HEK293T (cell line): ENCODE measurements around the gene NR4A2.

Source experiments
- ARNT ChIP-seq: fragments of 450-650 bp; IDR thresholded peaks from 2 replicates; pipeline ENCODE4 v1.6.1; 2017; ENCODE audit warnings: mild to moderate bottlenecking
- BHLHE40 ChIP-seq: fragments of 450-650 bp; IDR thresholded peaks from 2 replicates; pipeline ENCODE4 v1.6.1; 2016; ENCODE audit warnings: mild to moderate bottlenecking, moderate library complexity, borderline replicate concordance
- CTBP1 ChIP-seq: fragments of 450-650 bp; IDR thresholded peaks from 2 replicates; pipeline ENCODE4 v1.6.1; 2016; ENCODE audit warnings: borderline replicate concordance
- ELF4 ChIP-seq: fragments of 450-650 bp; IDR thresholded peaks from 2 replicates; pipeline ENCODE4 v1.6.1; 2017; ENCODE audit warnings: antibody characterized with exemption
- FOXA1 ChIP-seq: fragments of 450-650 bp; IDR thresholded peaks from 2 replicates; pipeline ENCODE4 v1.6.1; 2016; ENCODE audit warnings: mild to moderate bottlenecking
- FOXK2 ChIP-seq: fragments of 450-650 bp; IDR thresholded peaks from 2 replicates; pipeline ENCODE4 v1.6.1; 2016; ENCODE audit warnings: mild to moderate bottlenecking
- FOXM1 ChIP-seq: fragments of 450-650 bp; IDR thresholded peaks from 2 replicates; pipeline ENCODE4 v1.6.1; 2017; ENCODE audit warnings: mild to moderate bottlenecking, borderline replicate concordance
- HDGF ChIP-seq: fragments of 450-650 bp; IDR thresholded peaks from 2 replicates; pipeline ENCODE4 v1.6.1; 2017; ENCODE audit warnings: antibody characterized with exemption, borderline replicate concordance
- LEF1 ChIP-seq: fragments of 450-650 bp; IDR thresholded peaks from 2 replicates; pipeline ENCODE4 v1.6.1; 2017; ENCODE audit warnings: mild to moderate bottlenecking, borderline replicate concordance
- NFRKB ChIP-seq: fragments of 450-650 bp; IDR thresholded peaks from 2 replicates; pipeline ENCODE4 v1.6.1; 2016; ENCODE audit warnings: mild to moderate bottlenecking, moderate library complexity
- PKNOX1 ChIP-seq: fragments of 450-650 bp; IDR thresholded peaks from 2 replicates; pipeline ENCODE4 v1.6.1; 2016
- SP1 ChIP-seq: fragments of 450-650 bp; IDR thresholded peaks from 2 replicates; pipeline ENCODE4 v1.6.1; 2017
- SUZ12 ChIP-seq: fragments of 450-650 bp; IDR thresholded peaks from 2 replicates; pipeline ENCODE4 v1.6.1; 2016; ENCODE audit warnings: mild to moderate bottlenecking
- TARDBP ChIP-seq: fragments of 450-650 bp; IDR thresholded peaks from 2 replicates; pipeline ENCODE4 v1.6.1; 2016

- TF ChIP-seq SP1, result no peak
- TF ChIP-seq PKNOX1, result no peak
- no peak for TF ChIP-seq FOXA1
- TF ChIP-seq FOXM1, result no peak
- TF ChIP-seq ARNT, result no peak
- TF ChIP-seq SUZ12, result no peak
- no peak for TF ChIP-seq ELF4
- no peak for TF ChIP-seq FOXK2
- no peak for TF ChIP-seq TARDBP
- no peak for TF ChIP-seq CTBP1
- TF ChIP-seq HDGF, result no peak
- TF ChIP-seq BHLHE40, result no peak
- no peak for TF ChIP-seq LEF1
- TF ChIP-seq NFRKB, result no peak
Measured at GRCh38 chr2:156349605-156350004, 17.1 kb upstream of the NR4A2 start.
